H1 (cell line): ENCODE data around the gene BBX. TPM values are rescaled to one million over a fixed set of nuclear protein-coding genes. Genes with fewer than 3 reads are reported as not detected.

Experiments
- ATF2 ChIP-seq: IDR thresholded peaks from 2 replicates; pipeline ENCODE4 v1.6.1; 2012; ENCODE audit warnings: low read length, inconsistent platforms
- BRCA1 ChIP-seq: IDR thresholded peaks from 2 replicates; pipeline ENCODE4 v1.6.1; 2012; ENCODE audit warnings: low read depth, low read length, improper control_type of control experiment
- CHD7 ChIP-seq: fragments of 300-600 bp; sonication (generic); IDR thresholded peaks from 2 replicates; pipeline ENCODE4 v1.7.1; 2012; ENCODE audit warnings: low read length, moderate library complexity, mild to moderate bottlenecking, inconsistent platforms; ENCODE audit not compliant: insufficient replicate concordance
- FOSL1 ChIP-seq: IDR thresholded peaks from 2 replicates; pipeline ENCODE4 v1.6.1; 2011; ENCODE audit warnings: mild to moderate bottlenecking, low read depth, low read length, moderate library complexity; ENCODE audit not compliant: insufficient read depth
- KDM5A ChIP-seq: fragments of 200-600 bp; IDR thresholded peaks from 2 replicates; pipeline ENCODE4 v1.7.1; 2012; ENCODE audit warnings: mild to moderate bottlenecking, low read length, inconsistent platforms, mixed read lengths
- MAX ChIP-seq: IDR thresholded peaks from 2 replicates; pipeline ENCODE4 v1.6.1; 2012; ENCODE audit warnings: inconsistent platforms
- RBBP5 ChIP-seq: IDR thresholded peaks from 2 replicates; pipeline ENCODE4 v1.7.1; 2012; ENCODE audit warnings: low read depth, mild to moderate bottlenecking, inconsistent platforms, low read length, moderate library complexity, borderline replicate concordance
- SIX5 ChIP-seq: IDR thresholded peaks from 2 replicates; pipeline ENCODE4 v1.6.1; 2011; ENCODE audit warnings: mild to moderate bottlenecking, low read depth, low read length
- SP1 ChIP-seq: IDR thresholded peaks from 2 replicates; pipeline ENCODE4 v1.6.1; 2011; ENCODE audit warnings: low read depth, low read length
- SP4 ChIP-seq: IDR thresholded peaks from 2 replicates; pipeline ENCODE4 v1.6.1; 2012; ENCODE audit warnings: low read length, inconsistent platforms
- TBP ChIP-seq: IDR thresholded peaks from 2 replicates; pipeline ENCODE4 v1.6.1; 2011; ENCODE audit warnings: low read depth, low read length, improper control_type of control experiment
- polyA plus RNA-seq, 7 experiments: library from polyadenylated mRNA; depleted of rRNA in 3 of 7; stranded (reverse) in 5 of 7; unstranded in 2 of 7; fragments of >200 nt in 5 of 7; fragments of 200-250 nt in 2 of 7; gene quantifications; 1 replicate in 5 of 7; 2 replicates in 1 of 7; 4 replicates in 1 of 7; pipeline versions ENCODE4 v1.2.1 to v1.2.3, GENCODE V29; 2011 to 2013; ENCODE audit warnings: missing spikeins in 2 of 7, mixed read lengths in 2 of 7
- total RNA-seq: library from RNA; stranded (reverse); fragmentation: NEBNext Ultra II Directional; extraction: Animal tissue kit (Norgen Biotek cat#: 25700); gene quantifications from 2 replicates; pipeline ENCODE4 v1.2.1, GENCODE V29; 2021

The BBX gene
- total and polyA plus RNA-seq, 2 of the 8 experiments (the other 6 are each of a cell fraction or from before 2014, with no cell fraction given), result 11.0 to 42.5 TPM

- TF ChIP-seq CHD7, result no peak
- no peak for TF ChIP-seq SP4
- TF ChIP-seq ATF2, result no peak
- no peak for TF ChIP-seq RBBP5
- no peak for TF ChIP-seq SIX5
- no peak for TF ChIP-seq MAX
- TF ChIP-seq KDM5A, result no peak
- no peak for TF ChIP-seq BRCA1
- TF ChIP-seq FOSL1, result no peak
- no peak for TF ChIP-seq SP1
- TF ChIP-seq TBP, result no peak
Observed at GRCh38 chr3:107668963-107669362, 146.2 kb downstream of the BBX start (continued).
